ENCODE data around the gene KLK15.

The KLK15 gene

DNA sequence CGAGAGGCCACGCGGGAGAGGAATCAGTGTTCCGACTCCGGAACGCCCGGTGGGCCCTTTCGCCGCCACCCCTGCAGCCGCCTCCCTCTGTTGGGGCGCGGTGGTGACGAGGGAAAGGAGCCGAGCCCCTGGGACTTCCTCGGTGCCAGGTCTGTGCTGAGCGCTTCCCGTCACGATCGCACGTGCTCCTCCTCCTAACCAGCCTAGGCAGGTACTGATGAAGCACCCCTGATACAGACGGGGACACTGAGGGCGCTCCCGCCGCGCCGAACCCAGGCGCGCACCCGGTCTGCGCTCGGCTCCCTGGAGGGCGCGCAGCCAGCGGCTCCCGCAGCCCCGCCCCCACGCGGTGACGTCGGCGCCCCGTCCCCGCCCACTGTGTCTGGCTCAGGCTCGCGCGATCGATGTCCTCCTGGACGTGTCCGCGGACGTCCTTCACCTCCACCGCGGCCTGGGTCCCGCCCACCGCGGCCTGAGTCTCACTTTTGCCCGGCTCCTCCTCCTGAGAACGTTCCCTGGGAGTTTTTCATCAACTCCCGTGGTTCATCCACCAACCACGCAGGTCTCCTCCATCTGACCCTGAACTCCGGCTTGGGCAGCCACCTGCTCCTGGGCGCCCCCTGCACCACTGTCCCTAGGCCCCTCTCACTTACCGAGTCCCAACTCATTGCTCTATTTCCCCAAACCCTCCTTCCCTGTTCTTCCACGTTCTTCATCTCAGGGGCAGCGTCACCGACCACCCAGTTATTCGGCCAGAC lies 2.6 kb upstream of the KLK15 start:
- H3K27ac ChIP-seq, result peak overlapping the region; percentile 100
- TF ChIP-seq, protein P1, sequence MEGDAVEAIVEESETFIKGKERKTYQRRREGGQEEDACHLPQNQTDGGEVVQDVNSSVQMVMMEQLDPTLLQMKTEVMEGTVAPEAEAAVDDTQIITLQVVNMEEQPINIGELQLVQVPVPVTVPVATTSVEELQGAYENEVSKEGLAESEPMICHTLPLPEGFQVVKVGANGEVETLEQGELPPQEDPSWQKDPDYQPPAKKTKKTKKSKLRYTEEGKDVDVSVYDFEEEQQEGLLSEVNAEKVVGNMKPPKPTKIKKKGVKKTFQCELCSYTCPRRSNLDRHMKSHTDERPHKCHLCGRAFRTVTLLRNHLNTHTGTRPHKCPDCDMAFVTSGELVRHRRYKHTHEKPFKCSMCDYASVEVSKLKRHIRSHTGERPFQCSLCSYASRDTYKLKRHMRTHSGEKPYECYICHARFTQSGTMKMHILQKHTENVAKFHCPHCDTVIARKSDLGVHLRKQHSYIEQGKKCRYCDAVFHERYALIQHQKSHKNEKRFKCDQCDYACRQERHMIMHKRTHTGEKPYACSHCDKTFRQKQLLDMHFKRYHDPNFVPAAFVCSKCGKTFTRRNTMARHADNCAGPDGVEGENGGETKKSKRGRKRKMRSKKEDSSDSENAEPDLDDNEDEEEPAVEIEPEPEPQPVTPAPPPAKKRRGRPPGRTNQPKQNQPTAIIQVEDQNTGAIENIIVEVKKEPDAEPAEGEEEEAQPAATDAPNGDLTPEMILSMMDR (IDR thresholded peaks at IDR 0.05), result peak; percentile 24
- TF ChIP-seq ZFX (IDR thresholded peaks at IDR 0.05; ENCODE audit: borderline replicate concordance), result no peak

DNA sequence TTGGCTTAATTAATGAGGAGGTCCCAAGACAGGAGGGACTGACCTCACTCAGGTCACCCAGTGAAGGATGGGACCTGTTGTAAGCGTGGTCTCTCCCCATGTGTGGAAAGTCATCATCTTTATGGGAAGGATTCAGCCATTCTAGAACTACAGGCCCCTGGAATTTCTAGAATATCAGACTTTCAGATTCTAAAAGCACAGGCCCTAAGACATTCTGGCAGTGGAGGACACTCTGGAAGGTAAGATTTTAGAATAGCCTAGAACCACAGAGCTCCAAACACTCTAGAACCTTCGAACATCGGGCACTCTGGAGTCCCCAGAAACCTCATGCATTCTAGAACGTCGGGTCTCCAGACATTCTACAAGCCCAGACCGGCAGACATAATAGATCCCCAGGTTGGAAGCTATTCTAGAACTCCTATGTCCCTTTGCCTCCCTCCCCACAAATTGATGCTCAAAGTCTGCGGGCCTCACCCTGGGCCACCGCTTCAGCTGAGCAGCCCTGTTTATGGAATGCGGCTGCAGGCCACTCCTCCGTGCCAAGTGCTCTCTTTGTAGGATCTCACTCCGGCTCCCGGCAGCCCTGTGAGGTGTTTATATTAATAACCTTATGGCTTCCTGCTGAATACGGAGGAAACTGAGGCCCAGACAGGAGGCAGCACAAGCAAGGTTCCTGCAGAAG lies 1.9 kb upstream of the KLK15 start:
- TF ChIP-seq, protein P1 (IDR thresholded peaks at IDR 0.05), result no peak
- no peak for TF ChIP-seq ZFX (IDR thresholded peaks at IDR 0.05; ENCODE audit: borderline replicate concordance)
- peak overlapping the region; percentile 100 for H3K27ac ChIP-seq

- peak overlapping the region; percentile 100 for H3K27ac ChIP-seq
- TF ChIP-seq, protein P1 (IDR thresholded peaks at IDR 0.05), result no peak
- no peak for TF ChIP-seq ZFX (IDR thresholded peaks at IDR 0.05; ENCODE audit: borderline replicate concordance)
These were observed 411 bp upstream of the KLK15 start for GRCh38 chr19:50833802-50834167.

DNA sequence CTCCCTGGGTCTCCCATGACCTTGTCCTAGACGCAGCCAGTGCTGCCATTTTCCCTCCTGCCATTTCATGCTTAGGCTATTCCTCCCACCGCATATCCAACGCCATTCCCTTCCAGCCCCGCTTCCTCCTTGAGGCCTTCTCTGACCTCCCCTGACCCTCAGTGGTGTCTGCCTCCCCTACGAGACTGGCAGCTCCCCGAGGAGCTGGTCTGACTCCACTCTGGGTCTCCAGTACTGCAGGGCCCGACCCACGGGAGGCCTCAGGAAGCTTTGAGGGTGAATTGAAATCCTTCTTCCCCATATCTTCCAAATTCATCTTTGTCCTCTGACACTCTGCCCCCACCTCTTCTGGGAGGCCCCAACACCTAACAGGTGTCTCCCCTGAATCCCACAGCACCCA lies 708 bp downstream of the KLK15 start:
- TF ChIP-seq, protein P1 (IDR thresholded peaks at IDR 0.05), result no peak
- no peak for TF ChIP-seq ZFX (IDR thresholded peaks at IDR 0.05; ENCODE audit: borderline replicate concordance)
- H3K27ac ChIP-seq, result peak overlapping the region; percentile 100

DNA sequence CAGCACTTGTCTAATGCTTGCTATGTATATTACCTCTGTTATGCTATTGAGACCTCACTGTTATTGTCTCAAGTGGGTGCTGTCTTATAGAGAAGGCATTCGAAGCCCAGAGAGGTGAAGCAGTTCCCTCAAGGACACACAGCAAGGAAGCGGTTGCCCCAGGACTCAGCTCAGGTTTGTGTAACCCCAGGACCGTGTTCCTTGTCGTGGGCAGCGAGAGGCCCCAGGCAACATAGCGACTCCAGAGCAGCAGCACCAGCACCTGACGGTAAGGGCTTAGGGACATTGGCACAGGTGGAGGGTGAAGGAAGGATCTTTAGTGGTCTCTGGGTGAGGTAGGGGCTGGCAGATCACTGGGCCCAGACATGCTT lies 2.4 kb downstream of the KLK15 start:
- TF ChIP-seq, protein P1 (IDR thresholded peaks at IDR 0.05), result no peak
- TF ChIP-seq ZFX (IDR thresholded peaks at IDR 0.05; ENCODE audit: borderline replicate concordance), result no peak
- H3K27ac ChIP-seq, result 0 out of 2 replicates have a peak overlapping the region, but pooled peaks have one; percentile 5

DNA sequence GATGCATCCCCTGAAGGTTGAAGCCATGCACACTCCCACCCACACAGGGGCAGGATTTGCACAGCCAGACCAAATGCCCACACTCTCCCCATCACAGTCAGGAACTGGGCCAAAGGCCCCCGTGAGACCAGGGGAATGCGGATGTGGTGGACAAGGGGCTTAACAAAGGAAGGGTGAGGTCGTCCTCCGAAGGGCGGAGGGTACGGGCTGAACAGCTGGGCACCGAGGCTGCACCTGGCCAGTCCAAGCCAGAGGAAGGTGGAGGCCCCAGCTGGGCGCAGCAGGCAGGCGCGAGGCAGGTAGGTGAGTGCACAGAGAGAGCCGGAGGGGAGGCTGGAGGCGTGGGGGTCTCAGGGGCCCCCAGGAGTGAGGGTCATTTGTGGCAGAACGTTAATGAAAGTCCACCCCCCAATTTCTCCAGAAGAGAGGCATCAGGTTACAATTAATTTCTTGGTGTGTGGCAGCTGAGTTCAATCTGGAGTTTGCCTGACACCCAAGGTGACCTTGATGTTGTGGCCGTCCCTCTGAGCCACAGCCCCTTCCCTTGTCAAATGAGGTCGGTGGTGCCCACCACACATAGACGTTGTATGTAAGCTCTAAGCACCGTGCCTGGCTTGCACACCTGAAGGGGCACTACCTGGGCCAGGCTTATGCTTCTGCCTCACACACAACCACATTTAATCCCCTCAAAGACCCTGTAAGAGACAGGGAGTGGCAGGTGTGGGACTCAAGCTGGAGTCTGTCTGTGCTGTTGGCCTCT lies 2.9 kb downstream of the KLK15 start:
- TF ChIP-seq, protein P1 (IDR thresholded peaks at IDR 0.05), result no peak
- no peak for TF ChIP-seq ZFX (IDR thresholded peaks at IDR 0.05; ENCODE audit: borderline replicate concordance)
- H3K27ac ChIP-seq, result no peak overlapping the region

Measured in 22Rv1 (cell line).